ENCODE measurements around the gene RASSF5. TPM values are rescaled to one million over a fixed set of nuclear protein-coding genes. Genes with fewer than 3 reads are reported as not detected.

Gene RASSF5
- polyA plus RNA-seq, 1 of the 3 experiments (the other 2 are of a cell fraction) = 2.2 TPM

DNA sequence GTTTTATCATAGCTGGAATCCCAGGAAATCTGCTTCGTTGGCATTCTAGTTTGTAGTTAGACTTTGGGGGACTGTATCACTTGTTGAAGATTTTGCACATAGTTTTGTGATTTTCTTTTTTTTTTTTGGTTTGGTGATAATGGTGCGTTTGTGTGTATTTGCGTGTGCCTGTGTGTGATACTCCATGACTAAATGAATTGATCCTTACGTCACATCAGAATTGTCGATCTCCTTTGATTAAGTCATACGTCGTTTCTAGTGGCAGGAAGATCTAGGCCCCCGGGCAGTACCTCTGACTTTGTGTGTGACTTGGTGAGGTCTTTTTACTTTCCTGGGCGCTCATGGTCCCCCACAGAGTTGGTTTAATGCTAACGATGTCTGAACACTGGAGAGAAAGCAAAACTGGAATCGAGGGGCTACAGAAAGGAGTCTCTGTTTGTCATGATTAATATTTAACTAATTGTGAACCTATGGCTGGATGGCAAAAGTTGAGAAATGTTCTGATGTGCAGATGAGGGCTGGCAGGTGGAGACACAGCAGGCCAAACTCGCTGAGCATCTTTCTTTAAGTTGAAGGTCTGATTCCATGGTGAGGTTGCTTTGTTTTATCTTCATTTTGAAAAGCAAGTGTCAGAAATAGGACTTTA lies 2.4 kb downstream of the RASSF5 start (continued):
- TF ChIP-seq FOSL2 (IDR thresholded peaks at IDR 0.05; ENCODE audit: borderline replicate concordance, low read depth) (no peak), RXRA (IDR thresholded peaks at IDR 0.05; ENCODE audit: borderline replicate concordance, low read depth) (no peak), GATA2 (CRISPR knock-in tag; IDR thresholded peaks at IDR 0.05) (no peak), GABPA (IDR thresholded peaks at IDR 0.05; ENCODE audit: low read depth) (no peak), POLR2AphosphoS5 (IDR thresholded peaks at IDR 0.05; ENCODE audit: low read depth, low read length) (no peak), RFX5 (IDR thresholded peaks at IDR 0.05; ENCODE audit: low read length) (no peak), JUND (IDR thresholded peaks at IDR 0.05) (no peak)

GRCh38 chr1:206510371-206510770 lies 3.0 kb downstream of the RASSF5 start:
- Histone ChIP-seq H3K36me3 (replicated peaks in 1 of 2; ENCODE audit: control insufficient read depth in 1 of 2, insufficient read depth in 2 of 2, low read length in 1 of 2) (no peaks in the 10 kb centered on the region), H3K4me3 (ENCODE audit: low read depth in 2 of 2, low read length in 1 of 2) (no peak overlapping the region), H3F3A (replicated peaks; ENCODE audit: insufficient read depth) (no peaks in the 10 kb centered on the region), H3K4me1 (ENCODE audit: control insufficient read depth in 1 of 2, insufficient read depth in 2 of 2, low read depth in 1 of 2, low read length in 1 of 2) (peaks cover 15 to 17% of the 10 kb centered on the region in 2 experiments; a peak in 2 of 4 replicates), H3K27me3 (ENCODE audit: insufficient read depth) (no peaks in the 10 kb centered on the region), H3K27ac (ENCODE audit: low read depth in 2 of 2, low read length in 1 of 2) (no peak overlapping the region), H3K9me2 (no peaks in the 10 kb centered on the region), H3K79me2 (ENCODE audit: insufficient read depth) (no peaks in the 10 kb centered on the region), H3K4me2 (no peak overlapping the region), H4K20me1 (ENCODE audit: insufficient read depth) (no peaks in the 10 kb centered on the region), H3K9me3 (no peaks in the 10 kb centered on the region), H3K9ac (no peak overlapping the region), H2AFZ (ENCODE audit: low read depth) (no peak overlapping the region)
- WGBS (ENCODE audit: low lambda C conversion rate) = 81% methylated on average over 5 of the region's 5 CpGs
- POLR2A ChIA-PET = no interaction called here
- CTCF ChIA-PET = interaction anchor here (1.9 kb wide), 1 partner anchor 20 kb away, joined by 7 read pairs; no protein-coding TSS in a partner anchor
- DNase-seq = no peak
- TF ChIP-seq MXI1 (IDR thresholded peaks at IDR 0.05; ENCODE audit: low read depth, low read length) (no peak), GATA2 (CRISPR knock-in tag; IDR thresholded peaks at IDR 0.05) (no peak), TAF1 (IDR thresholded peaks at IDR 0.05; ENCODE audit: borderline replicate concordance, low read depth, low read length) (no peak), RAD21 (IDR thresholded peaks at IDR 0.05; ENCODE audit: low read length) (no peak), NRF1 (IDR thresholded peaks at IDR 0.05; ENCODE audit: low read depth, low read length) (no peak), EP300 (IDR thresholded peaks at IDR 0.05; ENCODE audit: borderline replicate concordance in 1 of 2, low read depth in 1 of 2, low read length in 1 of 2) (no peak), FOXM1 (IDR thresholded peaks at IDR 0.05; ENCODE audit: low read depth) (no peak), CHD2 (IDR thresholded peaks at IDR 0.05; ENCODE audit: low read length, partially characterized antibody) (no peak), MEF2A (IDR thresholded peaks at IDR 0.05; ENCODE audit: borderline replicate concordance, low read depth) (no peak)
- TF ChIP-seq, protein P1, sequence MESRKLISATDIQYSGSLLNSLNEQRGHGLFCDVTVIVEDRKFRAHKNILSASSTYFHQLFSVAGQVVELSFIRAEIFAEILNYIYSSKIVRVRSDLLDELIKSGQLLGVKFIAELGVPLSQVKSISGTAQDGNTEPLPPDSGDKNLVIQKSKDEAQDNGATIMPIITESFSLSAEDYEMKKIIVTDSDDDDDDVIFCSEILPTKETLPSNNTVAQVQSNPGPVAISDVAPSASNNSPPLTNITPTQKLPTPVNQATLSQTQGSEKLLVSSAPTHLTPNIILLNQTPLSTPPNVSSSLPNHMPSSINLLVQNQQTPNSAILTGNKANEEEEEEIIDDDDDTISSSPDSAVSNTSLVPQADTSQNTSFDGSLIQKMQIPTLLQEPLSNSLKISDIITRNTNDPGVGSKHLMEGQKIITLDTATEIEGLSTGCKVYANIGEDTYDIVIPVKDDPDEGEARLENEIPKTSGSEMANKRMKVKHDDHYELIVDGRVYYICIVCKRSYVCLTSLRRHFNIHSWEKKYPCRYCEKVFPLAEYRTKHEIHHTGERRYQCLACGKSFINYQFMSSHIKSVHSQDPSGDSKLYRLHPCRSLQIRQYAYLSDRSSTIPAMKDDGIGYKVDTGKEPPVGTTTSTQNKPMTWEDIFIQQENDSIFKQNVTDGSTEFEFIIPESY (IDR thresholded peaks at IDR 0.05; ENCODE audit: borderline replicate concordance, low read depth) = no peak
- TF ChIP-seq, protein P2, sequence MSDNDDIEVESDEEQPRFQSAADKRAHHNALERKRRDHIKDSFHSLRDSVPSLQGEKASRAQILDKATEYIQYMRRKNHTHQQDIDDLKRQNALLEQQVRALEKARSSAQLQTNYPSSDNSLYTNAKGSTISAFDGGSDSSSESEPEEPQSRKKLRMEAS (IDR thresholded peaks at IDR 0.05; ENCODE audit: low read depth) = no peak
